Measurements from ENCODE around the gene RAPGEF1.

- no peak for TF ChIP-seq CTCF (conservative IDR thresholded peaks at IDR 0.05; ENCODE audit: low read depth, low read length)
- no peak for TF ChIP-seq EZH2 (IDR thresholded peaks at IDR 0.05; ENCODE audit: low read length, unreplicated experiment)
- no peak for TF ChIP-seq EZH2phosphoT487 (IDR thresholded peaks at IDR 0.05; ENCODE audit: borderline replicate concordance, low read length)
These were observed 4.4 kb downstream of the RAPGEF1 start for GRCh38 chr9:131735238-131736128.

All from PC-3 (cell line).